ENCODE measurements around the gene ZNF891. TPM values are rescaled to one million over a fixed set of nuclear protein-coding genes. Genes with fewer than 3 reads are reported as not detected.
A peak's percentile ranks its signal among the peaks of the same experiment; 100 is the strongest.

The ZNF891 gene
- total RNA-seq, 1 donor from 2014 or later = 6.2 TPM

DNA sequence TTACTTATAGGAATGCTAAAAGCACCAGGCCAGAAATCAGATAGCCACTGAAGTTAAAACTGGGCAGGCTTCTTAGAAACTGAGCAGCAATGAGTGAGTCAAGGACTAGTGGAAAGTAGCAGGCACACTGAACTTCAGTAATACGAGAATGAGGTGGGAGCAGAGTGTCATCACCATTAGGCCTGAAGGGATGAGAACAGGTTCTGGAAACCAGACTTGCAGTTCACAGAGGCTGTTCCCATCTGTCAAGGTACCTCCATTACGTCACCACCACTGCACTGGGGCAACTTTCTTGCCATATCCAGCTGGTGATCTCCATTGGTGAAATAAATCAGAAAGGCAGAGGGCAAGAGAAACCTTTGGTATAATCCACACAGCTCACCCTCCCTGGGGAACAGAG lies 15.9 kb upstream of the ZNF891 start:
- Mint-ChIP-seq H3K27ac (no peak overlapping the region), H3K36me3 (peaks cover 86% of the 10 kb centered on the region)

DNA sequence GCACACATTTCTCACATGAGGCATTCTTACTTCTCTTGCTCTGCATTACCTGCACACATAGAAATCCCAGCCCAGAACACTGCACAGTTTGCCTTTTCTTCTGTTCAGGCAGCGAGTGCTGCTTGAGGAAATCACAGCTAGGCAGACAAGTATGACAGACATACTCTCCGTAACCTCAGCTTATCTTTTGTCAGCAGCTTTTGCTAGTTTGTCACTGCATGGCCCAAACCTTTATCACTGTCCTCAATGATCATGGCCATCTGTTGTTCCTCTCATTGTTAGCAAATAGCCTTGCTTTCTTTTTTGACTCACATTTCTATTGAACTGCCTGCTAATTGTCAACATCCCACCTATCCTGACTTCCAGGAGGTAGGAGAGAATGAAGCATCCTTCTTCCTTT lies 5.7 kb upstream of the ZNF891 start:
- no peak overlapping the region for H3K27ac Mint-ChIP-seq
- peaks cover 9% of the 10 kb centered on the region for H3K4me1 Mint-ChIP-seq
- TF ChIP-seq, protein P1, sequence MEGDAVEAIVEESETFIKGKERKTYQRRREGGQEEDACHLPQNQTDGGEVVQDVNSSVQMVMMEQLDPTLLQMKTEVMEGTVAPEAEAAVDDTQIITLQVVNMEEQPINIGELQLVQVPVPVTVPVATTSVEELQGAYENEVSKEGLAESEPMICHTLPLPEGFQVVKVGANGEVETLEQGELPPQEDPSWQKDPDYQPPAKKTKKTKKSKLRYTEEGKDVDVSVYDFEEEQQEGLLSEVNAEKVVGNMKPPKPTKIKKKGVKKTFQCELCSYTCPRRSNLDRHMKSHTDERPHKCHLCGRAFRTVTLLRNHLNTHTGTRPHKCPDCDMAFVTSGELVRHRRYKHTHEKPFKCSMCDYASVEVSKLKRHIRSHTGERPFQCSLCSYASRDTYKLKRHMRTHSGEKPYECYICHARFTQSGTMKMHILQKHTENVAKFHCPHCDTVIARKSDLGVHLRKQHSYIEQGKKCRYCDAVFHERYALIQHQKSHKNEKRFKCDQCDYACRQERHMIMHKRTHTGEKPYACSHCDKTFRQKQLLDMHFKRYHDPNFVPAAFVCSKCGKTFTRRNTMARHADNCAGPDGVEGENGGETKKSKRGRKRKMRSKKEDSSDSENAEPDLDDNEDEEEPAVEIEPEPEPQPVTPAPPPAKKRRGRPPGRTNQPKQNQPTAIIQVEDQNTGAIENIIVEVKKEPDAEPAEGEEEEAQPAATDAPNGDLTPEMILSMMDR (IDR thresholded peaks at IDR 0.05; ENCODE audit: unreplicated experiment) = no peak
- H3K36me3 Mint-ChIP-seq = peaks cover 87% of the 10 kb centered on the region
- no peak overlapping the region for H3K4me3 Mint-ChIP-seq
- no peaks in the 10 kb centered on the region for H3K27me3 Mint-ChIP-seq (ENCODE audit: low read depth)
- no peak for DNase-seq (ENCODE audit: low spot score in 2 of 2, unreplicated experiment in 2 of 2)
- peaks cover 77% of the 10 kb centered on the region for H3K9me3 Mint-ChIP-seq

More for the DNA sequence above, 15.9 kb upstream of the ZNF891 start:
- Mint-ChIP-seq H3K9me3 (peaks cover 67% of the 10 kb centered on the region), H3K4me3 (no peak overlapping the region), H3K27me3 (ENCODE audit: low read depth) (no peaks in the 10 kb centered on the region), H3K4me1 (no peaks in the 10 kb centered on the region)
- TF ChIP-seq, protein P1 (IDR thresholded peaks at IDR 0.05; ENCODE audit: unreplicated experiment) = no peak
- no peak for DNase-seq (ENCODE audit: low spot score in 2 of 2, unreplicated experiment in 2 of 2)

DNA sequence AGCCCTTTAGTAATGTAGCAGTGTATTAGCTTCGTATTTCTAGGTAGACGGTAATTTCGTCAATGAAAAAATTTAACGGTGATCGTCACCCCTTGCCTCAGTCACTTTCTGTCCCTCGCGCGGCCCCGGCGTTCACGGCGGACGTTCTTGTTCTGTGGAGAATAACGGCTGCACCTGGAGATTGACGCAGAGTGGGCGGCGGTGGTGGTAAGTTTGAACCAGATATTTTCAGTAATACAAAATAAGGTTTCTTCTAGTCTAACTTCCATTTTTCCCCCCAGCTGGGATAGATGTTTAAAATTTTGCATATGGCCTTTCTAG lies 694 bp upstream of the ZNF891 start:
- peak overlapping the region; percentile 96 for H3K4me3 Mint-ChIP-seq
- peaks cover 69% of the 10 kb centered on the region for H3K36me3 Mint-ChIP-seq
- peaks cover 51% of the 10 kb centered on the region for H3K9me3 Mint-ChIP-seq
- H3K27me3 Mint-ChIP-seq (ENCODE audit: low read depth) = no peaks in the 10 kb centered on the region
- TF ChIP-seq, protein P1 (IDR thresholded peaks at IDR 0.05; ENCODE audit: unreplicated experiment) = no peak
- peaks cover 14% of the 10 kb centered on the region for H3K4me1 Mint-ChIP-seq
- H3K27ac Mint-ChIP-seq = peak overlapping the region; percentile 100
- peak in 1 of 2 experiments; percentile 52 for DNase-seq (ENCODE audit: low spot score in 2 of 2, unreplicated experiment in 2 of 2)

DNA sequence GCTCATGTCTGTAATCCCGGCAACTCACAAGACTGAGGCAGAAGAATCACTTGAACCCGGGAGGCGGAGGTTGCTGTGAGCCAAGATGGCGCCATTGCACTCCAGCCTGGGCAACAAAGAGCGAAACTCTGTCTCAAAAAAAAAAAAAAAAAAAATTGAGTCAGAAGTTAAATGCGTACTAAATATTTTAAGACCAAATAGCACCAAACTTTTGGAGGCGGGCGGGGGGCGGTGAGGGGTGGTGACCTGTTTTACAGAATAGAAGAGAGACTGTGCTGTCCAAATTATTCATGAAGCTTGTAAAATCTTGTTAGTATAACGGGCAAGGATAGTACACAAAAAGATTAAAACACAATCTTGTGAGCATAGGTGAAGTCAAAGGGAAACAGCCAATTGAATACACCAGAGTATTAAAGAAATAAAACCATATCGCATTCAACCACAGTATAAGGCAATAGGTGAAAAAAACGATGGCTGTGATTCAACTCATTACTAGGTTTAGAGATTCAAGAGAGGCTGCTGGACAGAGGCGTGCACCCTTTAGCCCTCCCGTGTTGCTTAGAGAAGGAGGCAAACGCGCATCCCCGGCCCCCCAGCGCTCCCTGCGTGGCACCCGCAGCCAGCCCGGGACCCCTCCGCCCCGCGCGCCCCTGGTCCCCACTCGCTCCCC lies 571 bp downstream of the ZNF891 start:
- Mint-ChIP-seq H3K9me3 (peaks cover 51% of the 10 kb centered on the region), H3K4me3 (peak overlapping the region; percentile 96), H3K27me3 (ENCODE audit: low read depth) (no peaks in the 10 kb centered on the region), H3K27ac (peak overlapping the region; percentile 100), H3K36me3 (peaks cover 69% of the 10 kb centered on the region), H3K4me1 (peaks cover 14% of the 10 kb centered on the region)
- TF ChIP-seq, protein P1 (IDR thresholded peaks at IDR 0.05; ENCODE audit: unreplicated experiment) = no peak
- DNase-seq (ENCODE audit: low spot score in 2 of 2, unreplicated experiment in 2 of 2) = no peak

DNA sequence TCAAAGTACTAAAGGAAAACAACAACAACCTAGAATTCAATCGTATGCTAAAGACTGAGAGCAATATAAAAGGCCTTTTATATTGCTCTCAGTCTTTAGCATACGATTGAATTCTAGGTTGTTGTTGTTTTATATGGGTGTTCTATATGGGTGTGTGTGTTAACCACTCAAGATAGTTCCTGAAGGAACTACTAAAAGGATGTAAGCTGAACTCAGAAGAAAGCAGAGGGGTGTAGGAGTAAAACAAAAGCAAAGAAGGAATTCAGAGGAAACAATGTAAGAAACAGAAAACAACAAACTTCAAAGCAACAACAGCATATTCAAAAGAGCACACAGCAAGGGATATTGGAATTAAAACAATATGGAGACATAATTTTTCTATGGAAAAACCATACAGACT lies 5.4 kb downstream of the ZNF891 start:
- Mint-ChIP-seq H3K4me1 (peaks cover 2% of the 10 kb centered on the region), H3K9me3 (peaks cover 63% of the 10 kb centered on the region), H3K27ac (no peak overlapping the region), H3K4me3 (no peak overlapping the region), H3K27me3 (ENCODE audit: low read depth) (no peaks in the 10 kb centered on the region), H3K36me3 (peaks cover 84% of the 10 kb centered on the region)
- TF ChIP-seq, protein P1 (IDR thresholded peaks at IDR 0.05; ENCODE audit: unreplicated experiment) = no peak
- no peak for DNase-seq (ENCODE audit: low spot score in 2 of 2, unreplicated experiment in 2 of 2)
